CD14-positive monocyte (primary cell): ENCODE measurements around the gene FAM219B. TPM values are rescaled to one million over a fixed set of nuclear protein-coding genes. Genes with fewer than 3 reads are reported as not detected.

Experiments
- DNase-seq, 3 donors: peaks; one replicate each; pipeline ENCODE4 v3.0.0-alpha.2; 2011 to 2022
- H2AFZ ChIP-seq: 2 replicates; pipeline ENCODE4 v1.6.0; 2012; ENCODE audit warnings: mild to moderate bottlenecking, low read depth, low read length, inconsistent platforms; ENCODE audit not compliant: insufficient read depth, poor library complexity, severe bottlenecking
- H3K27ac ChIP-seq, 2 donors: 1 replicate in 1 of 2; 2 replicates in 1 of 2; pipeline ENCODE4 v1.5.1; 2012 to 2013; ENCODE audit warnings: low read length in 2 of 2, control low read depth in 1 of 2, inconsistent platforms in 1 of 2, low read depth in 1 of 2, mild to moderate bottlenecking in 1 of 2
- H3K27me3 ChIP-seq, 2 donors: one replicate each; pipeline versions ENCODE4 v1.6.0 to v1.6.1; 2011 to 2013; ENCODE audit warnings: low read length in 2 of 2; ENCODE audit not compliant: control insufficient read depth in 2 of 2, insufficient read depth in 2 of 2
- H3K36me3 ChIP-seq, 2 donors: replicated peaks in 1 of 2; 1 replicate in 1 of 2; 2 replicates in 1 of 2; pipeline versions ENCODE4 v1.5.1 to v1.6.1; 2012 to 2013; ENCODE audit warnings: low read length in 2 of 2, control low read depth in 1 of 2, inconsistent platforms in 1 of 2, mild to moderate bottlenecking in 1 of 2; ENCODE audit not compliant: insufficient read depth in 2 of 2, control insufficient read depth in 1 of 2
- H3K4me1 ChIP-seq, 2 donors: 1 replicate in 1 of 2; 2 replicates in 1 of 2; pipeline versions ENCODE4 v1.5.1 to v1.6.1; 2012 to 2013; ENCODE audit warnings: low read length in 2 of 2, control low read depth in 1 of 2, inconsistent platforms in 1 of 2, mild to moderate bottlenecking in 1 of 2, moderate library complexity in 1 of 2; ENCODE audit not compliant: insufficient read depth in 2 of 2, control insufficient read depth in 1 of 2
- H3K4me2 ChIP-seq: replicated peaks from 2 replicates; pipeline ENCODE3; 2012; ENCODE audit warnings: low read length, moderate library complexity, mild to moderate bottlenecking; ENCODE audit not compliant: poor library complexity, severe bottlenecking; ENCODE audit errors: extremely low read depth
- H3K4me3 ChIP-seq, 3 experiments: fragments of 200-600 bp in 1 of 3; sonication (generic) in 1 of 3; replicated peaks in 1 of 3; 1 replicate in 2 of 3; 2 replicates in 1 of 3; pipeline ENCODE4 v1.5.1; 2011 to 2013; ENCODE audit warnings: low read length in 3 of 3, mild to moderate bottlenecking in 3 of 3, control low read depth in 2 of 3, low read depth in 2 of 3, inconsistent platforms in 1 of 3, moderate library complexity in 1 of 3
- H3K79me2 ChIP-seq: 2 replicates; pipeline ENCODE4 v1.6.0; 2012; ENCODE audit warnings: mild to moderate bottlenecking, control low read depth, inconsistent platforms, low read length, moderate library complexity; ENCODE audit not compliant: insufficient read depth
- H3K9ac ChIP-seq: 2 replicates; pipeline ENCODE4 v1.6.0; 2017; ENCODE audit warnings: low read length, mild to moderate bottlenecking; ENCODE audit not compliant: insufficient read depth, poor library complexity, severe bottlenecking
- H3K9me3 ChIP-seq, 2 donors: replicated peaks in 1 of 2; 1 replicate in 1 of 2; 2 replicates in 1 of 2; pipeline versions ENCODE4 v1.5.1 to v1.6.1; 2012 to 2013; ENCODE audit warnings: low read length in 2 of 2, control low read depth in 1 of 2; ENCODE audit not compliant: control insufficient read depth in 1 of 2, insufficient read depth in 1 of 2
- H4K20me1 ChIP-seq: 2 replicates; pipeline ENCODE4 v1.6.0; 2012; ENCODE audit warnings: mild to moderate bottlenecking, low read length, control low read depth, moderate library complexity; ENCODE audit not compliant: insufficient read depth
- H3K27ac Mint-ChIP-seq, 7 donors: one replicate each; pipeline ENCODE4 v1.8.0; 2020; ENCODE audit warnings: mild to moderate bottlenecking in 7 of 7, mixed read lengths in 7 of 7, moderate library complexity in 6 of 7, inconsistent platforms in 2 of 7
- H3K27me3 Mint-ChIP-seq, 3 donors: one replicate each; pipeline ENCODE4 v1.8.0; 2021 to 2022; ENCODE audit warnings: low read depth in 3 of 3, mild to moderate bottlenecking in 3 of 3, mixed read lengths in 3 of 3, moderate library complexity in 3 of 3, inconsistent platforms in 1 of 3
- H3K36me3 Mint-ChIP-seq, 2 donors: one replicate each; pipeline ENCODE4 v1.8.0; 2020; ENCODE audit warnings: mixed read lengths in 2 of 2, inconsistent platforms in 1 of 2, mild to moderate bottlenecking in 1 of 2
- H3K4me1 Mint-ChIP-seq: one replicate; pipeline ENCODE4 v1.8.0; 2020; ENCODE audit warnings: mild to moderate bottlenecking, mixed read lengths
- H3K4me3 Mint-ChIP-seq, 2 donors: one replicate each; pipeline ENCODE4 v1.8.0; 2020; ENCODE audit warnings: mild to moderate bottlenecking in 2 of 2, mixed read lengths in 2 of 2, moderate library complexity in 1 of 2
- H3K9me3 Mint-ChIP-seq, 7 donors: one replicate each; pipeline ENCODE4 v1.8.0; 2020 to 2022; ENCODE audit warnings: mixed read lengths in 7 of 7, mild to moderate bottlenecking in 6 of 7, moderate library complexity in 6 of 7, inconsistent platforms in 2 of 7
- WGBS: methylation state at CpG from one replicate; pipeline ENCODE4 v1.1.5; 2013; ENCODE audit warnings: missing lambda C conversion rate; ENCODE audit not compliant: insufficient coverage; 5-methylcytosine and 5-hydroxymethylcytosine counted together
- intact Hi-C, 2 donors: fragments of 100-400 bp; cut with micrococcal nuclease; formaldehyde crosslinking; loops; one replicate each; pipeline versions ENCODE4 v1.15.0 to v1.15.1; 2023
- polyA plus RNA-seq, 3 donors: library from polyadenylated mRNA; depleted of rRNA in 1 of 3; unstranded in 2 of 3; stranded (reverse) in 1 of 3; fragments of 300-500 nt in 2 of 3; fragments of >200 nt in 1 of 3; fragmentation: Illumina TruSeq in 2 of 3; gene quantifications; 1 replicate in 2 of 3; 2 replicates in 1 of 3; pipeline ENCODE4 v1.2.3, GENCODE V29; 2012 to 2021
- TF ChIP-seq, protein P1 (sequence below): fragments of 200-600 bp; IDR thresholded peaks from one replicate; pipeline ENCODE4 v1.8.0; 2022; ENCODE audit warnings: antibody characterized with exemption, mild to moderate bottlenecking

Gene FAM219B
- polyA plus RNA-seq, 3 donors = 11.7 to 53.9 (median 17.1) TPM

DNA sequence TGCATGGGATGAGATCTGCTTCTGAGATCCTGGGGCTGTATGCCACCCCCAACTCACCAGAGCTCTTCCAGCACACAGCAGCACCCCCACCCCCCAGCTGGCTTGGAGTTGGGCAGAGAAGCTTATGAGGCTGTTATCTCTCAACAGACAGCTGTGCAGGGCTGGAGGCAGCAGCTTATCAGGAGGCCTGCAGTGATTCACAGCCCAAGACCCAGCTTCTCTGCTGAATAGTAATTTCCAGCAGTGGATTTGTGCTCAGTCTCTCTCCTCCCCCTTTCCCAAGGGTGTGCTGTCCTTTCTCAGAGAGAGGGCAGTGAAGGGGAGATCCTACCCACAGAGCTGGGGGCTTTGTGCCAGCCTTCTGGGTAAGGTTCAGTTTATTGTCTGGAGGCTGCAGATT, 47.9 kb upstream of the FAM219B start:
- Histone ChIP-seq H3K36me3 (no peaks in the 10 kb centered on the region), H3K79me2 (peaks cover 4% of the 10 kb centered on the region), H3K4me1 (peaks cover 40 to 50% of the 10 kb centered on the region in 2 donors), H3K4me2 (peak overlapping the region; percentile 9), H2AFZ (no peak overlapping the region), H3K27me3 (peaks cover 23 to 34% of the 10 kb centered on the region in 2 donors), H3K27ac (no peak overlapping the region), H3K4me3 (no peak overlapping the region), H4K20me1 (peaks cover 17% of the 10 kb centered on the region), H3K9me3 (peaks cover 0 to 8% of the 10 kb centered on the region in 2 donors), H3K9ac (no peak overlapping the region)
- DNase-seq = no peak
- no peak overlapping the region for H3K4me3 Mint-ChIP-seq
- peaks cover 0 to 16% (median 8%) of the 10 kb centered on the region in 7 donors for H3K9me3 Mint-ChIP-seq
- peaks cover 30 to 45% (median 41%) of the 10 kb centered on the region in 3 donors for H3K27me3 Mint-ChIP-seq
- peaks cover 44% of the 10 kb centered on the region for H3K4me1 Mint-ChIP-seq
- intact Hi-C loops = no loop called here
- H3K27ac Mint-ChIP-seq = no peak overlapping the region
- TF ChIP-seq, protein P1, sequence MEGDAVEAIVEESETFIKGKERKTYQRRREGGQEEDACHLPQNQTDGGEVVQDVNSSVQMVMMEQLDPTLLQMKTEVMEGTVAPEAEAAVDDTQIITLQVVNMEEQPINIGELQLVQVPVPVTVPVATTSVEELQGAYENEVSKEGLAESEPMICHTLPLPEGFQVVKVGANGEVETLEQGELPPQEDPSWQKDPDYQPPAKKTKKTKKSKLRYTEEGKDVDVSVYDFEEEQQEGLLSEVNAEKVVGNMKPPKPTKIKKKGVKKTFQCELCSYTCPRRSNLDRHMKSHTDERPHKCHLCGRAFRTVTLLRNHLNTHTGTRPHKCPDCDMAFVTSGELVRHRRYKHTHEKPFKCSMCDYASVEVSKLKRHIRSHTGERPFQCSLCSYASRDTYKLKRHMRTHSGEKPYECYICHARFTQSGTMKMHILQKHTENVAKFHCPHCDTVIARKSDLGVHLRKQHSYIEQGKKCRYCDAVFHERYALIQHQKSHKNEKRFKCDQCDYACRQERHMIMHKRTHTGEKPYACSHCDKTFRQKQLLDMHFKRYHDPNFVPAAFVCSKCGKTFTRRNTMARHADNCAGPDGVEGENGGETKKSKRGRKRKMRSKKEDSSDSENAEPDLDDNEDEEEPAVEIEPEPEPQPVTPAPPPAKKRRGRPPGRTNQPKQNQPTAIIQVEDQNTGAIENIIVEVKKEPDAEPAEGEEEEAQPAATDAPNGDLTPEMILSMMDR = no peak
- peaks cover 4 to 8% of the 10 kb centered on the region in 2 donors for H3K36me3 Mint-ChIP-seq

DNA sequence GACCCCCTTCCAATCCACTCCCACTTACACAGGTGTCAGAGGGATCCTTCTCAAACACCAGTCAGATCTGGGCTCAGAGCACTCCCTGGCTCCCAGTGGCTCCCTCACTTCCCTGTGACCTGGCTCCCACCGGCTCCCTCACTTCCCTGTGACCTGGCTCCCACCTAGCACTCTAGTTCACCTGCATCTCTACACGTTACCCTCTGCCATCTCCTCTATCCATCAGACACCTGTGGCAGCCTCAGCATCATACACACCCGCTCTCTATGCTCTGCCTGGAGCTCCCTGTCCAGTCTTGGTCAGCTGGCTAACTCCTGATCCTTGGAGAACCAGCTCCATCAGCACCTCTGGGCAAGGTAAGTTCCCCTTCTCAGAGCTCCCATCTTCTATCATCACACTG, 44.4 kb upstream of the FAM219B start:
- TF ChIP-seq, protein P1 = no peak
- DNase-seq = no peak
- Histone ChIP-seq H3K4me2 (no peak overlapping the region), H4K20me1 (peaks cover 17% of the 10 kb centered on the region), H3K9ac (no peak overlapping the region), H3K4me1 (peaks cover 13 to 17% of the 10 kb centered on the region in 2 donors), H3K79me2 (peaks cover 4% of the 10 kb centered on the region), H3K27ac (no peak overlapping the region), H3K36me3 (no peaks in the 10 kb centered on the region), H2AFZ (no peak overlapping the region), H3K4me3 (no peak overlapping the region), H3K9me3 (no peaks in the 10 kb centered on the region), H3K27me3 (peaks cover 0 to 6% of the 10 kb centered on the region in 2 donors)
- H3K4me1 Mint-ChIP-seq = peaks cover 19% of the 10 kb centered on the region
- 81% methylated on average over 3 of the region's 3 CpGs for WGBS
- no peaks in the 10 kb centered on the region for H3K36me3 Mint-ChIP-seq
- H3K4me3 Mint-ChIP-seq = no peak overlapping the region
- peaks cover 0 to 2% (median 0%) of the 10 kb centered on the region in 7 donors for H3K9me3 Mint-ChIP-seq
- intact Hi-C loops = no loop called here
- H3K27ac Mint-ChIP-seq = peak overlapping the region in 1 of 7 donors; percentile 64
- H3K27me3 Mint-ChIP-seq = peaks cover 6 to 17% (median 13%) of the 10 kb centered on the region in 3 donors
